D721Med (cell line): ENCODE results near the gene NPAS2.

ENCODE experiments used
- DNase-seq: peaks from one replicate; pipeline ENCODE4 v3.0.0; 2011; ENCODE audit warnings: low spot score; ENCODE audit not compliant: insufficient read length
- FAIRE-seq: peaks from 2 replicates; lab custom pipeline; 2011; peaks lifted over from hg19 to GRCh38; lab: Jason Lieb, UNC
- TF ChIP-seq, protein P1 (sequence below): IDR thresholded peaks from 2 replicates; pipeline ENCODE4 v1.5.1; 2012; ENCODE audit warnings: mild to moderate bottlenecking, control low read depth; ENCODE audit not compliant: insufficient read depth; ENCODE audit errors: missing control alignments

NPAS2 gene

DNA sequence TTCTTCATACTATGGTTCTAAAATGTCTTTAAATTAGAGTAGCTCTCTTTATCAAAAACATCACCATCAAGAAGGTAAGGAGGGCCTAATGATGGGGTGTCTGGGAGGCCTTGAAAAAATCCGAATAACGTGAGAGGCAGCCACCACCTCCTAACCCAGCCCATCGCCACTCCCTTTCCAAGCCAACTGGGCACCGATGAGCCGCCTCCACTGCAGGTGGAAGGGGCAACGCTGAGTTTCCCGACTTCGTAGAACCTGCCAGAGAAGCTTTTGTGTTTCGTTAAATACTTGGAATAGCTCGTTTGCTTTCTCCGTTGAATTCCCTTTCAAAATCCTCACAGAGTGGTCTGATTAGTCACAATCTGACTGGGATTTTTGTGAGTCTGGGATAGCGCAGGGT is 160.1 kb downstream of the NPAS2 start:
- FAIRE-seq (no peak), DNase-seq (no peak)
- TF ChIP-seq, protein P1, sequence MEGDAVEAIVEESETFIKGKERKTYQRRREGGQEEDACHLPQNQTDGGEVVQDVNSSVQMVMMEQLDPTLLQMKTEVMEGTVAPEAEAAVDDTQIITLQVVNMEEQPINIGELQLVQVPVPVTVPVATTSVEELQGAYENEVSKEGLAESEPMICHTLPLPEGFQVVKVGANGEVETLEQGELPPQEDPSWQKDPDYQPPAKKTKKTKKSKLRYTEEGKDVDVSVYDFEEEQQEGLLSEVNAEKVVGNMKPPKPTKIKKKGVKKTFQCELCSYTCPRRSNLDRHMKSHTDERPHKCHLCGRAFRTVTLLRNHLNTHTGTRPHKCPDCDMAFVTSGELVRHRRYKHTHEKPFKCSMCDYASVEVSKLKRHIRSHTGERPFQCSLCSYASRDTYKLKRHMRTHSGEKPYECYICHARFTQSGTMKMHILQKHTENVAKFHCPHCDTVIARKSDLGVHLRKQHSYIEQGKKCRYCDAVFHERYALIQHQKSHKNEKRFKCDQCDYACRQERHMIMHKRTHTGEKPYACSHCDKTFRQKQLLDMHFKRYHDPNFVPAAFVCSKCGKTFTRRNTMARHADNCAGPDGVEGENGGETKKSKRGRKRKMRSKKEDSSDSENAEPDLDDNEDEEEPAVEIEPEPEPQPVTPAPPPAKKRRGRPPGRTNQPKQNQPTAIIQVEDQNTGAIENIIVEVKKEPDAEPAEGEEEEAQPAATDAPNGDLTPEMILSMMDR = no peak

DNA sequence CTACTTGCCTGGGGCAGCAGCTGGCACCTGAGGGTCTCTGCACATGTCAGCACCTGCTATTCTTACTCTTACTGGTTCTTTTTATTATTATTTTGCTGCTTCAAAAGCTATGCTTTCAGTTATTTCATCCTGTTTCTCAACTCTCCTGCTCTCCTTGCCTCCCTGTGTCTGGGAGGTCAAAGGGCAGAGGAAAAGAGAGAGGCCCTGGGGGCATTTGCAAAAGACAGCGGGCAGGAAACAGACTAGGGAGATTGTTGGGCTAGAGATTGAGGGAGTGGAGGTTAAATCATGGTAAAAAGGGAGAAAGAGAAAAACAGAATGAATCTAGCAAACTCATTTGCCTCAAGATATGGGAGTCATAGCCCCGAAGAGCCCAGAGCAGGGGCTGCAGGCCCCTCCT is 161.1 kb downstream of the NPAS2 start:
- FAIRE-seq = no peak
- no peak for DNase-seq
- TF ChIP-seq, protein P1 = no peak

DNA sequence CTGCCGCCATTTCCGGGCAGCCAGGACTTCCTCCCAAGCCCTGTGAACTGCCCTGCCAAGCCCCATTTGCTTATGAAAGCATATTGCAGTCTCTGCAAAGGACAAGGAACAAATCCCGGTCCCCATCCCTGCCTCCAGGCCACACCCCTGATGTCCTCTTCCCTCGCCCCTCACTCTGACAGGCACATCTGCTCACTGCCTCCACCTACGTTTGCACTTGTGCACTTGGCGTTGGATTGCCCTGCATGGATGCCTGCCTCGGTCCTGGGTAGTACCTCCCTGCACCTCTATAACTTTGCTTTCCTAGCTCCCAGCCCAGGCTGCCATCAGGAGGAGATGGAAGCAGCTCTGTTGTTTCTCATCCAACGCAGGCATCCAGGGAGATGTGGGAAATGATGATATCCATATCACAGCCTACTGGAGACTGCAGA is 162.5 kb downstream of the NPAS2 start:
- DNase-seq (no peak), FAIRE-seq (no peak)
- TF ChIP-seq, protein P1 = no peak

DNA sequence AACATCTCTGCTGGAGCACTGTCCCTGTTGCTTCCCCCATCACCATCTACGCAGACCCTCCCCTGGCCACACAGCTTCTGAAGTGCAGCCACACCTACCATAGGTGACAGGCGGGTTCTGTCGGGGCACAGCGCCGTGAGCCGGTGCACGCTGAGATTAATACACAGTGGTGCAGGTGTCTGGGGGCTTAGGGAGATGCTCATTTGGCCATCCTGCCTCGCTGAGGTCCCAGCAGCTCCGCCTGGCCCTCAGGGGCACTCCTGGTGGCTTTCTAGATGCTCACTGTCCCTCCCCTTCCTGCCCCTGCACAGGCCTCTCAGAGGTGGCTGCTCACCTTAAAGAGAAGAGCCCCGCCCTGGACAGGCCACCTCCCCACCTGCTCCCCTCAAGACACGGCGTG is 163.3 kb downstream of the NPAS2 start:
- FAIRE-seq = no peak
- DNase-seq = no peak
- TF ChIP-seq, protein P1 = no peak

DNA sequence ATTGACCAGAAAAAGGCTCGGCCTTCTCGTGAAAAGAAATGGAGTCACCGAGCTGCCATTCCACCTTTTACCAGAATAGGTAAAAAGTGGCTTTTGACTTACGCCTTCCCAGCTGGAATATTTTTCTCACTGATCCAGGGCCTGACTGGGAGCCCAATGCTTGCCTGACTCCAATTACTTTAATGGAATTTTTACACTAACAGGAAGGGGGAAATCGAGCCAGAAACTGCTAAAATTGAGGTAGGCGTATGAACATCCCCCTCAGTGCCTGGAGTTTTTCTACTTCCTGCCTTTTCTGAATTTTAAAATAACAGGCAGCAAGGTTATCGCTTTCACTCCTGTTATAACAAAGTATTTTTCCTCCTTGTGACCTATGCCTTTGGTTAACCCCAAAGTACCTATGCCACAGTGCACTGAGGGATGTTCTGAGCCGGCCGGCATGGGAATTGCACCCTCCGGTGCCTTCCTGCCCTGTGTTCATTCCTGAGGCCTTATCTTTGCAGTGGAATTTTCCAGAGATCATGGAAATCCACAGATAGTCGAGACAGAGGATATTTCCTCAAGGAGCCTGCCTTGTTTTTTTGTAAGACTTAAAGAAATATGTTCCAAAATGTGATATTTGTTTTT is 163.9 kb downstream of the NPAS2 start:
- no peak for DNase-seq
- TF ChIP-seq, protein P1 = no peak
- no peak for FAIRE-seq

DNA sequence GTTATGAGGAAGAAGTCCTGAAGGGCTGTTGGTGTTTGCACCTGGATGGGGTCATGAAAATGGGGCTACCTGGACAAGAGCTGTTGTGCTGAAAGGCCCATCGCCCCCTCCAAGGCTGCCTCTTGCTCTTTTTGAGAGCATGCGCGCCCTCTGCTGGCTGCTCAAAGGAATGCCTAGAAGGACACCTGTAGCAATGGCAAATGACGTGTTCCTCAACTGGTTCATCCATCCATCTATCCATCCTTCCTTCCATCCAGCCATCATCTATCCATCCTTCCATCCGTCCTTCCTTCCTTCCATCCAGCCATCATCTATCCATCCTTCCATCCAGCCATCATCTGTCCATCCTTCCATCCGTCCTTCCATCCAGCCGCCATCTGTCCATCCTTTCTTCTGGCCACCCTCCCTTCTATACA is 165.0 kb downstream of the NPAS2 start:
- DNase-seq (peak; percentile 56), FAIRE-seq (no peak)
- TF ChIP-seq, protein P1 = peak; percentile 95

DNA sequence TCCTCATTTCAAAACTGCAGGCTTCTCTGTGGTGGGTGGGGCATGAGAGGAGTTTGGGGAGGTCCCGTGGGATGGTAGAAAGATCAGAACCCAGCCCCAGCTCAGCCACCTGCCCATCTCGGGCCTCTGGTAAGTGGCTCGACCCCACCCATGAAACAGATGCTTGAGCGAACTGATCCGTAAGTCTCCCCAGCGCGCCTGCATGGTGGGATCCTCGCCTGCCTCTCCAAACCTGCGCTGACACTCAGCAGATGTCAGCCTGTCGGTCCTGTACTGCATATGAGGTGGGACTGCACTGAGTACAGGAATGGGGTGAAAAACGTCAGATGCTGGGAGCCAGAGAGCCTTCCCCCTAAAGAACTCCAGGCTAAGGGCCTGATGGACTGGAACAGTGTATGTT is 166.2 kb downstream of the NPAS2 start:
- DNase-seq (no peak), FAIRE-seq (no peak)
- TF ChIP-seq, protein P1 = no peak
